GM19238 (cell line): ENCODE data around the gene USP17L11.
"Not testable (repeated sequence)": the region's sequence is repeated elsewhere in the genome, so short reads cannot be mapped to it uniquely, and the experiment has no call there.

ENCODE experiments used
- DNase-seq: peaks from one replicate; pipeline ENCODE4 v3.0.0; 2011; ENCODE audit warnings: low spot score; ENCODE audit not compliant: insufficient read length

USP17L11 gene

GRCh38 chr4:9215105-9215504 is at the start of gene USP17L11:
Gene USP17L11, plus strand, starts transcription at chr4:9215405. Its CDS starts 0 bp downstream, at chr4:9215405.
- DNase-seq, result not testable (repeated sequence)

DNA sequence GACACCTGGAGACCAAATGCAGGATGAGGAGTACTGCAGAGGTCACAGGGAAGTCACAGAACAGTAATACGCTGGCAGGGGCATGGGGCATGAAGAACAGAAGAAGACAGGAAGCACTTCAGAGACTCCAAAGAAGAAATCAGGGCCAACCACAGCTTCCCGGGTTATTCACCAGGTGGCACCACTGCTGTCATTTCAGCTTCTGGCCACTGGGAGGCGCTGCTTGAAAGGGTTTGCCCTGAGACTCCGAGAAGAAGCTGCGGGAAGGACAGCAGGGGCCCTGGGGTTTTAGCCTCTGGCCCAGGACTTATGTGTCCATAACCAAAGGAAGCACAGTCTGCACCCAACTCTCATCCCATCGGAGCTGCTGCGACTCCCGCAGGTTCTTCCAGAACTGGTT is 49.2 kb upstream of the USP17L11 start:
- not testable (repeated sequence) for DNase-seq

GRCh38 chr4:9169791-9170459 is 45.3 kb upstream of the USP17L11 start, which contains the start of gene FAM90A26:
Gene FAM90A26, plus strand, starts transcription at chr4:9170409. Its CDS starts 2,764 bp downstream, at chr4:9173173.
- DNase-seq, result not testable (repeated sequence)

- DNase-seq, result not testable (repeated sequence)
Observed at GRCh38 chr4:9210357-9210756, 4.8 kb upstream of the USP17L11 start, which contains the start of gene USP17L10. Gene USP17L10, plus strand, starts transcription at chr4:9210657. Its CDS starts 0 bp downstream, at chr4:9210657.

DNA sequence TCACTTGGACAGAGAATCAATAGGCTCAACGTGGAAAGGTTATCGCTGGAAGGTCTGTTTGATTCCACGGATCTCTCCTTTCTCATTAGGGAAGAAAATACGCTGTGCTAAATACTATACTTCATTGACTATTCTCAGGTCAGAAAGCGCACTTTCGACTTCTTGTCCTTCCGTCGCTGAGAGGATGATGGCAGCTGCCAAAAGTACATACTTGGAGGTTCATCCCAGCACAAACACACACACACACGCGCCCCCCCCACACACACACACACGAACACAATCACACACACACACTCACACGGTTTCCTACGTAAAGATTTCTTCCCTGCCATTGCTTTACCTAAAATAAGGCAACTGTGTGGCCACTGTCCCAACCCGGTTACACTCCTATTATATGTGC is 504 bp upstream of the USP17L11 start:
- DNase-seq, result not testable (repeated sequence)

DNA sequence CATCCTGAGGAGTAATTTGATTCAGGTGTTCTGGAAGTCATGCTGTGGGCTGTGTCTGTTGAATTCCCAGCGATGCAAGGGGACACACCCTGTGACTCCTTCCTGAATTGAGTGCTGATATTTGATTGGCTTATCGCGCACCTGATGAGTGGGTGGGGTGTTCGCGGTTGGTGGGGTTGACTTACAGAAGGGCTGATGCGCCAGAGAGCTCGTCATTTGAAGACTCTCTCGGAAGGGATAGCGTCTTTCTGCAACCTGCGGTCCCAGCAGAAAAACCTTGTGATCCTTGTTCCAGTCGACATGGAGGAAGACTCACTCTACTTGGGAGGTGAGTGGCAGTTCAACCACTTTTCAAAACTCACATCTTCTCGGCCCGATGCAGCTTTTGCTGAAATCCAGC is 4.6 kb downstream of the USP17L11 start, which contains the start of gene USP17L12:
TSS of gene USP17L12 (plus strand) at position 301 of the 400 bp plus-strand sequence. CDS start at position 301, 0 bp downstream.
- not testable (repeated sequence) for DNase-seq

DNA sequence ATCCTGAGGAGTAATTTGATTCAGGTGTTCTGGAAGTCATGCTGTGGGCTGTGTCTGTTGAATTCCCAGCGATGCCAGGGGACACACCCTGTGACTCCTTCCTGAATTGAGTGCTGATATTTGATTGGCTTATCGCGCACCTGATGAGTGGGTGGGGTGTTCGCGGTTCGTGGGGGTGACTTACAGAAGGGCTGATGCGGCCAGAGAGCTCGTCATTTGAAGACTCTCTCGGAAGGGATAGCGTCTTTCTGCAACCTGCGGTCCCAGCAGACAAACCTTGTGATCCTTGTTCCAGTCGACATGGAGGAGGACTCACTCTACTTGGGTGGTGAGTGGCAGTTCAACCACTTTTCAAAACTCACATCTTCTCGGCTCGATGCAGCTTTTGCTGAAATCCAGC is 9.4 kb downstream of the USP17L11 start, which contains the start of gene USP17L13:
TSS of gene USP17L13 (plus strand) at position 301 of the 400 bp plus-strand sequence. CDS start at position 301, 0 bp downstream.
- DNase-seq, result not testable (repeated sequence)

DNA sequence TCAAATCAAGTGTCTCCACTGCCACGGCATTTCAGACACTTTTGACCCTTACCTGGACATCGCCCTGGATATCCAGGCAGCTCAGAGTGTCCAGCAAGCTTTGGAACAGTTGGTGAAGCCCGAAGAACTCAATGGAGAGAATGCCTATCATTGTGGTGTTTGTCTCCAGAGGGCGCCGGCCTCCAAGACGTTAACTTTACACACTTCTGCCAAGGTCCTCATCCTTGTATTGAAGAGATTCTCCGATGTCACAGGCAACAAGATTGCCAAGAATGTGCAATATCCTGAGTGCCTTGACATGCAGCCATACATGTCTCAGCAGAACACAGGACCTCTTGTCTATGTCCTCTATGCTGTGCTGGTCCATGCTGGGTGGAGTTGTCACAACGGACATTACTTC is 15.0 kb downstream of the USP17L11 start:
- DNase-seq, result not testable (repeated sequence)

DNA sequence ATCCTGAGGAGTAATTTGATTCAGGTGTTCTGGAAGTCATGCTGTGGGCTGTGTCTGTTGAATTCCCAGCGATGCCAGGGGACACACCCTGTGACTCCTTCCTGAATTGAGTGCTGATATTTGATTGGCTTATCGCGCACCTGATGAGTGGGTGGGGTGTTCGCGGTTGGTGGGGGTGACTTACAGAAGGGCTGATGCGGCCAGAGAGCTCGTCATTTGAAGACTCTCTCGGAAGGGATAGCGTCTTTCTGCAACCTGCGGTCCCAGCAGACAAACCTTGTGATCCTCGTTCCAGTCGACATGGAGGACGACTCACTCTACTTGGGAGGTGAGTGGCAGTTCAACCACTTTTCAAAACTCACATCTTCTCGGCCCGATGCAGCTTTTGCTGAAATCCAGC is 18.9 kb downstream of the USP17L11 start, which contains the start of gene USP17L15:
TSS of gene USP17L15 (plus strand) at position 301 of the 400 bp plus-strand sequence. CDS start at position 301, 0 bp downstream.
- not testable (repeated sequence) for DNase-seq

DNA sequence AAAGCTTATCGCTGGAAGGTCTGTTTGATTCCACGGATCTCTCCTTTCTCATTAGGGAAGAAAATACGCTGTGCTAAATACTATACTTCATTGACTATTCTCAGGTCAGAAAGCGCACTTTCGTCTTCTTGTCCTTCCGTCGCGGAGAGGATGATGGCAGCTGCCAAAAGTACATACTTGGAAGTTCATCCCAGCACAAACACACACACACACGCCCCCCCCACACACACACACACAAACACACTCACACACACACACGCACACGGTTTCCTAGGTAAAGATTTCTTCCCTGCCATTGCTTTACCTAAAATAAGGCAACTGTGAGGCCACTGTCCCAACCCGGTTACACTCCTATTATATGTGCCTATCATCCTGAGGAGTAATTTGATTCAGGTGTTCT is 23.3 kb downstream of the USP17L11 start:
- not testable (repeated sequence) for DNase-seq

DNA sequence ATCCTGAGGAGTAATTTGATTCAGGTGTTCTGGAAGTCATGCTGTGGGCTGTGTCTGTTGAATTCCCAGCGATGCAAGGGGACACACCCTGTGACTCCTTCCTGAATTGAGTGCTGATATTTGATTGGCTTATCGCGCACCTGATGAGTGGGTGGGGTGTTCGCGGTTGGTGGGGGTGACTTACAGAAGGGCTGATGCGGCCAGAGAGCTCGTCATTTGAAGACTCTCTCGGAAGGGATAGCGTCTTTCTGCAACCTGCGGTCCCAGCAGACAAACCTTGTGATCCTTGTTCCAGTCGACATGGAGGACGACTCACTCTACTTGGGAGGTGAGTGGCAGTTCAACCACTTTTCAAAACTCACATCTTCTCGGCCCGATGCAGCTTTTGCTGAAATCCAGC is 28.4 kb downstream of the USP17L11 start, which contains the start of gene USP17L17:
TSS of gene USP17L17 (plus strand) at position 301 of the 400 bp plus-strand sequence. CDS start at position 301, 0 bp downstream.
- not testable (repeated sequence) for DNase-seq

GRCh38 chr4:9247953-9248680 is 32.9 kb downstream of the USP17L11 start, which contains the start of gene USP17L18:
Gene USP17L18, plus strand, starts transcription at chr4:9248630. Its CDS starts 0 bp downstream, at chr4:9248630.
- not testable (repeated sequence) for DNase-seq

DNA sequence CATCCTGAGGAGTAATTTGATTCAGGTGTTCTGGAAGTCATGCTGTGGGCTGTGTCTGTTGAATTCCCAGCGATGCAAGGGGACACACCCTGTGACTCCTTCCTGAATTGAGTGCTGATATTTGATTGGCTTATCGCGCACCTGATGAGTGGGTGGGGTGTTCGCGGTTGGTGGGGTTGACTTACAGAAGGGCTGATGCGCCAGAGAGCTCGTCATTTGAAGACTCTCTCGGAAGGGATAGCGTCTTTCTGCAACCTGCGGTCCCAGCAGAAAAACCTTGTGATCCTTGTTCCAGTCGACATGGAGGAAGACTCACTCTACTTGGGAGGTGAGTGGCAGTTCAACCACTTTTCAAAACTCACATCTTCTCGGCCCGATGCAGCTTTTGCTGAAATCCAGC is 37.9 kb downstream of the USP17L11 start, which contains the start of gene USP17L19:
TSS of gene USP17L19 (plus strand) at position 301 of the 400 bp plus-strand sequence. CDS start at position 301, 0 bp downstream.
- not testable (repeated sequence) for DNase-seq

GRCh38 chr4:9257824-9258223 is 42.6 kb downstream of the USP17L11 start, which contains the start of gene USP17L20:
Gene USP17L20, plus strand, starts transcription at chr4:9258124. Its CDS starts 0 bp downstream, at chr4:9258124.
- DNase-seq, result not testable (repeated sequence)

- not testable (repeated sequence) for DNase-seq
Observed at GRCh38 chr4:9262572-9262971, 47.4 kb downstream of the USP17L11 start, which contains the start of gene USP17L21. Gene USP17L21, plus strand, starts transcription at chr4:9262872. Its CDS starts 0 bp downstream, at chr4:9262872.
